Measurements from ENCODE around the gene SAMD4B. TPM values are rescaled to one million over a fixed set of nuclear protein-coding genes. Genes with fewer than 3 reads are reported as not detected.

The SAMD4B gene
- total RNA-seq, 1 experiment from 2014 or later: 135 TPM

GRCh38 chr19:39413911-39414608 lies 71.8 kb downstream of the SAMD4B start:
- Histone ChIP-seq H3K27ac (ENCODE audit: insufficient read length, low read depth, low read length) (no peak overlapping the region), H4K5ac (ENCODE audit: insufficient read length, low read depth, low read length) (no peak overlapping the region), H2BK12ac (ENCODE audit: insufficient read length, low read depth, low read length) (no peak overlapping the region), H3K23me2 (ENCODE audit: insufficient read length, low read depth, low read length, poor library complexity, severe bottlenecking) (peaks cover 7% of the 10 kb centered on the region), H3K4ac (ENCODE audit: low read depth, low read length) (no peak overlapping the region), H3T11ph (ENCODE audit: low read length) (no peak overlapping the region), H3K14ac (ENCODE audit: insufficient read depth, low read length) (peak overlapping the region; percentile 74; the same call in 1 of the 2 replicates), H4K91ac (ENCODE audit: insufficient read length, low read depth, low read length) (no peak overlapping the region), H3K23ac (ENCODE audit: insufficient read length, low read depth, low read length) (no peak overlapping the region), H3K9ac (ENCODE audit: extremely low read depth, insufficient read length, low read length) (peak overlapping the region; percentile 63), H3K79me1 (ENCODE audit: insufficient read depth, low read depth, low read length, poor library complexity, severe bottlenecking) (peaks cover 6% of the 10 kb centered on the region), H2BK15ac (ENCODE audit: low read depth, low read length) (no peak overlapping the region), H3K18ac (ENCODE audit: insufficient read length, low read depth, low read length) (peak overlapping the region; percentile 57), H2BK120ac (ENCODE audit: low read depth, low read length, poor library complexity, severe bottlenecking) (peak overlapping the region; percentile 28), H3K27me3 (ENCODE audit: insufficient read depth, low read length) (no peaks in the 10 kb centered on the region), H2AK5ac (ENCODE audit: insufficient read length, low read length) (no peak overlapping the region), H3K4me1 (ENCODE audit: insufficient read depth, low read length) (peaks cover 4% of the 10 kb centered on the region; the same call in 1 of the 2 replicates), H3K4me2 (ENCODE audit: insufficient read depth, insufficient read length, low read length) (peak overlapping the region; percentile 89), H2BK5ac (ENCODE audit: insufficient read length, low read length) (no peak overlapping the region), H4K8ac (replicated peaks; ENCODE audit: insufficient read length, low read depth, low read length) (no peak overlapping the region), H2AFZ (ENCODE audit: low read length) (no peak overlapping the region), H4K20me1 (ENCODE audit: control insufficient read depth, insufficient read depth, insufficient read length) (peaks cover 2% of the 10 kb centered on the region), H3K56ac (ENCODE audit: insufficient read length, low read depth, low read length) (no peak overlapping the region), H3K9me3 (ENCODE audit: control insufficient read depth, low read depth, low read length) (no peaks in the 10 kb centered on the region), H2BK20ac (ENCODE audit: low read depth, low read length, poor library complexity, severe bottlenecking) (no peak overlapping the region), H3K79me2 (ENCODE audit: insufficient read depth, low read length) (peaks cover 6% of the 10 kb centered on the region; the same call in 1 of the 2 replicates)
- TF ChIP-seq CTCF (conservative IDR thresholded peaks at IDR 0.05): peak; percentile 25; the same call in 1 of the 3 replicates
- Mint-ChIP-seq H3K4me3 (peak overlapping the region; percentile 96 to 97), H3K4me1 (peaks cover 29 to 37% of the 10 kb centered on the region in 2 experiments), H3K9me3 (no peaks in the 10 kb centered on the region; a peak in 1 of 5 replicates), H3K27me3 (ENCODE audit: low read depth) (peaks cover 1% of the 10 kb centered on the region; the same call in 1 of the 2 replicates), H3K36me3 (ENCODE audit: insufficient read depth in 1 of 3, low read depth in 3 of 3) (peaks cover 15 to 48% (median 33%) of the 10 kb centered on the region in 3 experiments), H3K27ac (peak overlapping the region; percentile 95 to 96 (median 96))
- no peak for DNase-seq
- no CpG with 5 or more reads among the region's 18 CpGs for WGBS (ENCODE audit: extremely low coverage, insufficient read length, low lambda C conversion rate)
